Measurements from ENCODE around the gene EEIG2.

EEIG2 gene

GRCh38 chr1:108574008-108574407, 14.1 kb downstream of the EEIG2 start:
- in situ Hi-C loops (cut with HindIII; ENCODE audit: low sequenced_read_pairs) = no loop called here
- no peak for DNase-seq (ENCODE audit: low read depth, low spot score)
- no peak overlapping the region for H3K4me3 ChIP-seq (ENCODE audit: low read depth, low read length)
- no peak for TF ChIP-seq CTCF (IDR thresholded peaks at IDR 0.05; ENCODE audit: low read depth, low read length)

GRCh38 chr1:108575375-108575774, 15.5 kb downstream of the EEIG2 start:
- no peak for TF ChIP-seq CTCF (IDR thresholded peaks at IDR 0.05; ENCODE audit: low read depth, low read length)
- H3K4me3 ChIP-seq (ENCODE audit: low read depth, low read length) = no peak overlapping the region
- DNase-seq (ENCODE audit: low read depth, low spot score) = no peak
- in situ Hi-C loops (cut with HindIII; ENCODE audit: low sequenced_read_pairs) = no loop called here

- no peak for TF ChIP-seq CTCF (IDR thresholded peaks at IDR 0.05; ENCODE audit: low read depth, low read length)
- in situ Hi-C loops (cut with HindIII; ENCODE audit: low sequenced_read_pairs) = no loop called here
- no peak for DNase-seq (ENCODE audit: low read depth, low spot score)
- H3K4me3 ChIP-seq (ENCODE audit: low read depth, low read length) = no peak overlapping the region
Observed at GRCh38 chr1:108583757-108584427, 24.0 kb downstream of the EEIG2 start.

GRCh38 chr1:108584428-108584856, 24.5 kb downstream of the EEIG2 start:
- TF ChIP-seq CTCF (IDR thresholded peaks at IDR 0.05; ENCODE audit: low read depth, low read length) = no peak
- no peak for DNase-seq (ENCODE audit: low read depth, low spot score)
- H3K4me3 ChIP-seq (ENCODE audit: low read depth, low read length) = no peak overlapping the region
- in situ Hi-C loops (cut with HindIII; ENCODE audit: low sequenced_read_pairs) = no loop called here

- no peak overlapping the region for H3K4me3 ChIP-seq (ENCODE audit: low read depth, low read length)
- in situ Hi-C loops (cut with HindIII; ENCODE audit: low sequenced_read_pairs) = no loop called here
- TF ChIP-seq CTCF (IDR thresholded peaks at IDR 0.05; ENCODE audit: low read depth, low read length) = no peak
- no peak for DNase-seq (ENCODE audit: low read depth, low spot score)
Observed at GRCh38 chr1:108585313-108585712, 25.4 kb downstream of the EEIG2 start.

GRCh38 chr1:108590441-108590840, 30.5 kb downstream of the EEIG2 start:
- in situ Hi-C loops (cut with HindIII; ENCODE audit: low sequenced_read_pairs) = no loop called here
- DNase-seq (ENCODE audit: low read depth, low spot score) = no peak
- no peak for TF ChIP-seq CTCF (IDR thresholded peaks at IDR 0.05; ENCODE audit: low read depth, low read length)
- H3K4me3 ChIP-seq (ENCODE audit: low read depth, low read length) = no peak overlapping the region

Measured in astrocyte of the spinal cord (primary cell).